ENCODE data around the gene ARMH3. TPM values are rescaled to one million over a fixed set of nuclear protein-coding genes. Genes with fewer than 3 reads are reported as not detected.

The ARMH3 gene, protein sequence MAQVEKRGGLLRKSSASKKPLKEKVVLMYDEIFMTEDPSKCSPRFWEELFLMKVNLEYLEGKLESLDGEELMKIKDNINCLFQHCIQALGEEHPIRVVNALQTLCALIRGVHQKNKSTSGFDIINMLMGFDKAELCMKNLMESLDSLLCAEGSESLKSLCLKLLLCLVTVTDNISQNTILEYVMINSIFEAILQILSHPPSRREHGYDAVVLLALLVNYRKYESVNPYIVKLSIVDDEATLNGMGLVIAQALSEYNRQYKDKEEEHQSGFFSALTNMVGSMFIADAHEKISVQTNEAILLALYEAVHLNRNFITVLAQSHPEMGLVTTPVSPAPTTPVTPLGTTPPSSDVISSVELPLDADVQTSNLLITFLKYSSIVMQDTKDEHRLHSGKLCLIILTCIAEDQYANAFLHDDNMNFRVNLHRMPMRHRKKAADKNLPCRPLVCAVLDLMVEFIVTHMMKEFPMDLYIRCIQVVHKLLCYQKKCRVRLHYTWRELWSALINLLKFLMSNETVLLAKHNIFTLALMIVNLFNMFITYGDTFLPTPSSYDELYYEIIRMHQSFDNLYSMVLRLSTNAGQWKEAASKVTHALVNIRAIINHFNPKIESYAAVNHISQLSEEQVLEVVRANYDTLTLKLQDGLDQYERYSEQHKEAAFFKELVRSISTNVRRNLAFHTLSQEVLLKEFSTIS
- polyA plus RNA-seq (2011; rRNA removed) (19.5 and 19.8 TPM in 2 replicates), polyA minus RNA-seq (2011; rRNA and poly(A)+ RNA removed) (17.0 and 17.1 TPM in 2 replicates)

DNA sequence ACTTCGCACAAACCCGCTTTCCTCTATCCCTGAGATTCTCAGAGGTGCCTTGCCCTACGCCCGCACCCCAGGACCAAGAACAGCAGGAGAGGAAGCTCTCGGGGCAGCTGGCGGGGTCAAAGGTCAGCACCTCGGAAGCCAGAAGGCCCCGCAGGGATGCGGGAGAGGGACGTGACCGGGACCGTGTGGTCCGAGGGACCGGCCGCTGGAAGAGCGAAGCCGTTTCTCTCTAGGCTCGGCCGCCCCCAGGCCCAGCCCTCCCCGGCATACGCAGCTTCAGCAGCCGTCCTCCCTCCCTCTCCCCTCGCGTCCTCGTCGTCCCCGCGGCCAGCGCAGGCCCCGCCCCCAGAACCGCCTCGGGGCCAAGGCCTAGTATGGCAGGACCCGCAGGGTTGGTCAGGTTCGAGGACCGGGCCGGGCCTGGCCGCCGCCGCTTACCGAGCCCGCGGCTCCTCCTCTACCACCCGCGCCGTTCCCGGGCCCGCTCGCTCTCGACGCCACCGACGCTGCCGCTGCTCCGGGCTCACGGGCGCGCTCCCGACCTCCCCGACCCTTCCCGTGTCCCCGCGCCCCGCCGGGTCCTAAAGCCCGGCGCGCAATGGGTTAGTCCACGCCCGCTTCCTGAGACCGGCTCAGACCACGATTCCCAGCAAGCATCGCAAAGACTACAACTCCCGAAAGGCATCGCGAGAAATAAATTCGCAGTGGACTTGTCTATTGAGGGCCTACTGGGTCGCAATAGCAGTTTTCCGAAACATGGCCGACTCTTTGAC is at the start of gene ARMH3:
TSS of gene ARMH3 (minus strand) at position 527 of the 773 bp plus-strand sequence. CDS start 16,059 bp downstream, outside the sequence.
- ChIA-PET POLR2A (interaction anchor here (0.6 to 1.4 kb wide), 4 partner anchors 9 to 238 kb away, joined by 3 to 8 read pairs (median 4); partner anchors contain the start of gene OGA), CTCF (interaction anchor here (0.6 to 3.9 kb wide), 4 partner anchors 17 to 215 kb away, joined by 4 to 26 read pairs (median 8); no protein-coding TSS in a partner anchor)
- peak within 1 kb of the TSS; percentile 89 for H3K4me3 ChIP-seq (ENCODE audit: low read depth, low read length)

DNA sequence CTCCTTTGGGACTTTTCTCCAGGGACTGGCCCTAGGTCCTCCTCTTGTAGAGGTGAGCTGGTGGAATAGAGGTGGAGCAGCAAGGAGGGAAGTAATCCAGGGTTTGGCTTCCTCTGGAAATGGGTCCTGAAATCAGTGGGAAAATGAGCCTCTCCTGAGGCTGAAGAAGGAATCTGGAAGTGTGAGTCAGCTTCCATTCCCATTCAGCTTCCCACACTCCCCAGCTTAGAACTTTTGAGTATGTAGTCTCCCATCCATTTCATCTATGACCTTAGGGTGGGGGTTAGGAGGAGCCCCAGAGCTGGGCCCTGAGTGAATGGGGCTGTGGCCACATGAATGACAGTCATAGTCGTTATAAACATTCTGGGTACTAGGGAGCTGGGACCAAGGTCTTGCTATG is 46.4 kb upstream of the ARMH3 start:
- no peak overlapping the region for H3K27ac ChIP-seq (ENCODE audit: low read depth, low read length)
- ChIA-PET CTCF (interaction anchor here (0.5 to 3.2 kb wide), 3 partner anchors 10 to 29 kb away, joined by 3 to 12 read pairs (median 5); no protein-coding TSS in a partner anchor), POLR2A (interaction anchor here (0.5 to 1.6 kb wide), 2 partner anchors 12 to 18 kb away, joined by 3 to 14 read pairs; no protein-coding TSS in a partner anchor)
- no peak overlapping the region for H3K4me3 ChIP-seq (ENCODE audit: low read depth, low read length)
- no peaks in the 10 kb centered on the region for H3K27me3 ChIP-seq (ENCODE audit: control insufficient read depth, insufficient read depth, low read length)
- no peaks in the 10 kb centered on the region for H3K9me3 ChIP-seq (ENCODE audit: control insufficient read depth, insufficient read depth, low read length)
- TF ChIP-seq, protein P1, sequence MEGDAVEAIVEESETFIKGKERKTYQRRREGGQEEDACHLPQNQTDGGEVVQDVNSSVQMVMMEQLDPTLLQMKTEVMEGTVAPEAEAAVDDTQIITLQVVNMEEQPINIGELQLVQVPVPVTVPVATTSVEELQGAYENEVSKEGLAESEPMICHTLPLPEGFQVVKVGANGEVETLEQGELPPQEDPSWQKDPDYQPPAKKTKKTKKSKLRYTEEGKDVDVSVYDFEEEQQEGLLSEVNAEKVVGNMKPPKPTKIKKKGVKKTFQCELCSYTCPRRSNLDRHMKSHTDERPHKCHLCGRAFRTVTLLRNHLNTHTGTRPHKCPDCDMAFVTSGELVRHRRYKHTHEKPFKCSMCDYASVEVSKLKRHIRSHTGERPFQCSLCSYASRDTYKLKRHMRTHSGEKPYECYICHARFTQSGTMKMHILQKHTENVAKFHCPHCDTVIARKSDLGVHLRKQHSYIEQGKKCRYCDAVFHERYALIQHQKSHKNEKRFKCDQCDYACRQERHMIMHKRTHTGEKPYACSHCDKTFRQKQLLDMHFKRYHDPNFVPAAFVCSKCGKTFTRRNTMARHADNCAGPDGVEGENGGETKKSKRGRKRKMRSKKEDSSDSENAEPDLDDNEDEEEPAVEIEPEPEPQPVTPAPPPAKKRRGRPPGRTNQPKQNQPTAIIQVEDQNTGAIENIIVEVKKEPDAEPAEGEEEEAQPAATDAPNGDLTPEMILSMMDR (IDR thresholded peaks at IDR 0.05; ENCODE audit: low read depth, low read length): no peak
- DNase-seq (ENCODE audit: low read depth, low spot score): no peak

More for the DNA sequence above, at the start of gene ARMH3:
- peak; percentile 93 for DNase-seq (ENCODE audit: low read depth, low spot score)
- Histone ChIP-seq H3K27ac (ENCODE audit: low read depth, low read length) (peak within 1 kb of the TSS; percentile 77), H3K9me3 (ENCODE audit: control insufficient read depth, insufficient read depth, low read length) (no peaks in the 10 kb centered on the region; the same call in 1 of the 2 replicates), H3K27me3 (ENCODE audit: control insufficient read depth, insufficient read depth, low read length) (no peaks in the 10 kb centered on the region)
- TF ChIP-seq, protein P1 (IDR thresholded peaks at IDR 0.05; ENCODE audit: low read depth, low read length): no peak

DNA sequence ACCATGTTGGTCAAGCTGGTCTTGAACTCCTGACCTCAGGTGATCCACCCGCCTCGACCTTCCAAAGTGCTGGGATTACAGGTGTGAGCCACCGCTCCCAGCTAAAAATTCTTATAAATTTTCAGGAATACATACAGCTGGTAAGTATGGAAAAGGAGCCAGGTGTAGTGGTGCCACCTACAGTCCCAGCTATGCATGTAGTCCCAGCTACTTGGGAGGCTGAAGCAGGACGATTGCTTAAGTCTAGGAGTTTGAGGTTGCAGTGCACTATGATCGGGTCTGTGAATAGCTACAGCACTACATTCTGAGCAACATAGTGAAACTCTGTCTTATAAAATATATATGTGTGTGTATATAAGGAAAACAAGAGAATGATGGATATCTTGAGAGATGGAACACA is 45.2 kb upstream of the ARMH3 start:
- CTCF ChIA-PET: interaction anchor here (0.6 to 3.2 kb wide), 3 partner anchors 11 to 28 kb away, joined by 3 to 12 read pairs (median 6); no protein-coding TSS in a partner anchor
- DNase-seq (ENCODE audit: low read depth, low spot score): no peak
- TF ChIP-seq, protein P1 (IDR thresholded peaks at IDR 0.05; ENCODE audit: low read depth, low read length): no peak
- Histone ChIP-seq H3K27ac (ENCODE audit: low read depth, low read length) (no peak overlapping the region), H3K27me3 (ENCODE audit: control insufficient read depth, insufficient read depth, low read length) (no peaks in the 10 kb centered on the region), H3K9me3 (ENCODE audit: control insufficient read depth, insufficient read depth, low read length) (no peaks in the 10 kb centered on the region), H3K4me3 (ENCODE audit: low read depth, low read length) (no peak overlapping the region)
- POLR2A ChIA-PET: no interaction called here

DNA sequence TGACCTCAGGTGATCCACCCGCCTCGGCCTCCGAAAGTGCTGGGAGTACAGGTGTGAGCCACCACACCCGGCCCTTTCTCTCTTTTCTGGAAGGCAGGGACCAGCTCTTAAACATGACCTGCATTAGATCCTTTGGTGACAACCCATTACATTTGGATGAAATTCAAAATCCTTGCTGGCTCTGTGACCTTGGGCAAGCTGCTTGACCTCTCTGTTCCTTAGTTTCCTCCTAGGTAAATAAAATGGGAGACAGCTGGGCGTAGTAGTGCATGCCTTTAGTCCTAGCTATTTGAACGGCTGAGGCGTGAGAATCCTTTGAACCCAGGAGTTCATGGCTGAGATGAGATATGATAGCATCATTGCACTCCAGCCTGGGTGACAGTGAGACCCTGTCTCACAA is 40.5 kb upstream of the ARMH3 start:
- ChIA-PET POLR2A (no interaction called here), CTCF (interaction anchor here (1.0 to 2.5 kb wide), 2 partner anchors 24 to 256 kb away, joined by 3 to 9 read pairs; no protein-coding TSS in a partner anchor)
- no peaks in the 10 kb centered on the region for H3K9me3 ChIP-seq (ENCODE audit: control insufficient read depth, insufficient read depth, low read length)
- H3K4me3 ChIP-seq (ENCODE audit: low read depth, low read length): no peak overlapping the region
- TF ChIP-seq, protein P1 (IDR thresholded peaks at IDR 0.05; ENCODE audit: low read depth, low read length): no peak
- no peak for DNase-seq (ENCODE audit: low read depth, low spot score)
- H3K27me3 ChIP-seq (ENCODE audit: control insufficient read depth, insufficient read depth, low read length): no peaks in the 10 kb centered on the region
- no peak overlapping the region for H3K27ac ChIP-seq (ENCODE audit: low read depth, low read length)
